ENCODE results near the gene FKBP10.
"Not testable (repeated sequence)": the region's sequence is repeated elsewhere in the genome, so short reads cannot be mapped to it uniquely, and the experiment has no call there.

FKBP10 gene

GRCh38 chr17:41844971-41845370 lies 32.2 kb downstream of the FKBP10 start:
- no peak for DNase-seq

- no peak for DNase-seq
Measured at GRCh38 chr17:41848788-41849187, 36.0 kb downstream of the FKBP10 start.

GRCh38 chr17:41849251-41849990 lies 36.6 kb downstream of the FKBP10 start:
- DNase-seq = no peak

GRCh38 chr17:41851382-41851781 lies 38.6 kb downstream of the FKBP10 start:
- not testable (repeated sequence) for DNase-seq

GRCh38 chr17:41860254-41860931 lies 47.6 kb downstream of the FKBP10 start:
- peak; percentile 69 for DNase-seq

GRCh38 chr17:41863074-41863848 lies 50.5 kb downstream of the FKBP10 start:
- no peak for DNase-seq

GRCh38 chr17:41864498-41864835 lies 51.7 kb downstream of the FKBP10 start:
- no peak for DNase-seq

GRCh38 chr17:41864836-41865595 lies 52.2 kb downstream of the FKBP10 start, which contains the start of gene KLHL11:
TSS of gene KLHL11 (minus strand) at chr17:41865423. CDS start at chr17:41865370, 53 bp downstream.
- DNase-seq = peak; percentile 89

- no peak for DNase-seq
Measured at GRCh38 chr17:41865596-41865893, 52.7 kb downstream of the FKBP10 start.

GRCh38 chr17:41868568-41868967 lies 55.8 kb downstream of the FKBP10 start:
- DNase-seq = no peak

GRCh38 chr17:41869426-41869825 lies 56.6 kb downstream of the FKBP10 start:
- no peak for DNase-seq

- no peak for DNase-seq
Measured at GRCh38 chr17:41870097-41870496, 57.3 kb downstream of the FKBP10 start.

GRCh38 chr17:41870627-41871026 lies 57.8 kb downstream of the FKBP10 start:
- DNase-seq = no peak

- DNase-seq = no peak
Measured at GRCh38 chr17:41871789-41872188, 59.0 kb downstream of the FKBP10 start.

Data from NCI-H2227 treated with DMSO at 0.1 percent for 48 hours (cell line).